Fibroblast of lung (primary cell): Measurements from ENCODE around the gene CRYBB1. TPM values are rescaled to one million over a fixed set of nuclear protein-coding genes. Genes with fewer than 3 reads are reported as not detected.

Source experiments
- DNase-seq, 2 donors: peaks; one replicate each; pipeline versions ENCODE4 v3.0.0 to v3.0.0-alpha.2; 2010; ENCODE audit warnings: low read depth in 2 of 2
- H2AFZ ChIP-seq: 2 replicates; pipeline ENCODE4 v1.5.1; 2012; ENCODE audit warnings: low read length, control low read depth, inconsistent platforms
- H3K27ac ChIP-seq: 2 replicates; pipeline ENCODE4 v1.5.1; 2011; ENCODE audit warnings: low read length, control low read depth; ENCODE audit not compliant: insufficient read depth
- H3K27me3 ChIP-seq: 2 replicates; pipeline ENCODE4 v1.5.1; 2011; ENCODE audit warnings: mild to moderate bottlenecking, low read length; ENCODE audit not compliant: control insufficient read depth, insufficient read depth
- H3K36me3 ChIP-seq: 2 replicates; pipeline ENCODE4 v1.5.1; 2011; ENCODE audit warnings: low read length; ENCODE audit not compliant: control insufficient read depth, insufficient read depth
- H3K4me1 ChIP-seq: 2 replicates; pipeline ENCODE4 v1.5.1; 2011; ENCODE audit warnings: low read length; ENCODE audit not compliant: control insufficient read depth, insufficient read depth; ENCODE audit errors: extremely low read depth
- H3K4me2 ChIP-seq: 2 replicates; pipeline ENCODE4 v1.5.1; 2011; ENCODE audit warnings: low read length, control low read depth; ENCODE audit not compliant: insufficient read depth; ENCODE audit errors: extremely low read depth
- H3K4me3 ChIP-seq, 4 experiments: fragments of 200-600 bp in 1 of 4; sonication (generic) in 1 of 4; replicated peaks in 1 of 4; 2 replicates each; pipeline ENCODE4 v1.5.1; 2011 to 2016; ENCODE audit warnings: low read length in 4 of 4, low read depth in 3 of 4, mild to moderate bottlenecking in 3 of 4, control low read depth in 2 of 4, inconsistent platforms in 1 of 4, mixed read lengths in 1 of 4; ENCODE audit not compliant: insufficient read depth in 1 of 4; ENCODE audit errors: control extremely low read depth in 1 of 4
- H3K79me2 ChIP-seq: 2 replicates; pipeline ENCODE4 v1.5.1; 2012; ENCODE audit warnings: mild to moderate bottlenecking, low read length, inconsistent platforms; ENCODE audit not compliant: control insufficient read depth, insufficient read depth
- H3K9ac ChIP-seq: 2 replicates; pipeline ENCODE4 v1.5.1; 2011; ENCODE audit warnings: mild to moderate bottlenecking, low read length, control low read depth; ENCODE audit not compliant: insufficient read depth
- H3K9me3 ChIP-seq: 2 replicates; pipeline ENCODE4 v1.5.1; 2012; ENCODE audit warnings: low read depth, low read length; ENCODE audit not compliant: control insufficient read depth, insufficient read depth
- H4K20me1 ChIP-seq: 2 replicates; pipeline ENCODE4 v1.5.1; 2011; ENCODE audit warnings: low read length; ENCODE audit not compliant: control insufficient read depth, insufficient read depth; ENCODE audit errors: extremely low read depth
- CTCF ChIP-seq, 2 donors: IDR thresholded peaks in 1 of 2; conservative IDR thresholded peaks in 1 of 2; 1 replicate in 1 of 2; 2 replicates in 1 of 2; pipeline ENCODE4 v1.5.1; 2011 to 2012; ENCODE audit warnings: low read length in 2 of 2, control low read depth in 1 of 2, inconsistent platforms in 1 of 2, low read depth in 1 of 2, mild to moderate bottlenecking in 1 of 2
- EZH2 ChIP-seq: IDR thresholded peaks from 2 replicates; pipeline ENCODE4 v1.5.1; 2012; ENCODE audit warnings: low read length, control low read depth, mild to moderate bottlenecking; ENCODE audit errors: missing control alignments
- polyA plus RNA-seq, 2 donors: library from polyadenylated mRNA; depleted of rRNA in 1 of 2; stranded (reverse) in 1 of 2; unstranded in 1 of 2; fragments of >200 nt; gene quantifications; 2 replicates each; pipeline ENCODE4 v1.2.1, GENCODE V29; 2011 to 2012; ENCODE audit warnings: missing spikeins in 1 of 2
- total RNA-seq: library from RNA; depleted of rRNA; stranded (reverse); fragments of >200 nt; gene quantifications from 2 replicates; pipeline ENCODE4 v1.2.1, GENCODE V29; 2014

The CRYBB1 gene
- total and polyA plus RNA-seq, 2 donors (not counting 1 experiment from before 2014, with no cell fraction given): not detected

GRCh38 chr22:26616650-26617049 is 1.2 kb downstream of the CRYBB1 start:
- Histone ChIP-seq H4K20me1 (no peaks in the 10 kb centered on the region), H3K4me2 (no peak overlapping the region), H3K9me3 (no peaks in the 10 kb centered on the region), H3K36me3 (no peaks in the 10 kb centered on the region), H3K4me3 (no peak overlapping the region), H3K27ac (no peak overlapping the region), H2AFZ (no peak overlapping the region), H3K4me1 (peaks cover 5% of the 10 kb centered on the region), H3K9ac (no peak overlapping the region), H3K27me3 (peaks cover 3% of the 10 kb centered on the region), H3K79me2 (no peaks in the 10 kb centered on the region)
- no peak for DNase-seq
- TF ChIP-seq EZH2 (no peak), CTCF (conservative IDR thresholded peaks at IDR 0.05 in 1 of 2, IDR thresholded peaks at IDR 0.05 in 1 of 2; ENCODE audit: low read depth in 1 of 2, low read length in 2 of 2) (no peak)

GRCh38 chr22:26615830-26616435 is 1.9 kb downstream of the CRYBB1 start:
- Histone ChIP-seq H3K4me1 (peaks cover 5% of the 10 kb centered on the region), H3K4me3 (no peak overlapping the region), H2AFZ (no peak overlapping the region), H3K27ac (no peak overlapping the region), H3K9ac (no peak overlapping the region), H3K36me3 (no peaks in the 10 kb centered on the region), H3K27me3 (no peaks in the 10 kb centered on the region), H3K4me2 (no peak overlapping the region), H3K79me2 (no peaks in the 10 kb centered on the region), H4K20me1 (no peaks in the 10 kb centered on the region), H3K9me3 (no peaks in the 10 kb centered on the region)
- TF ChIP-seq EZH2 (no peak), CTCF (conservative IDR thresholded peaks at IDR 0.05 in 1 of 2, IDR thresholded peaks at IDR 0.05 in 1 of 2; ENCODE audit: low read depth in 1 of 2, low read length in 2 of 2) (no peak)
- DNase-seq: no peak

GRCh38 chr22:26615149-26615548 is 2.7 kb downstream of the CRYBB1 start:
- Histone ChIP-seq H2AFZ (no peak overlapping the region), H3K9me3 (no peaks in the 10 kb centered on the region), H3K4me1 (peaks cover 12% of the 10 kb centered on the region), H3K9ac (no peak overlapping the region), H3K36me3 (no peaks in the 10 kb centered on the region), H3K4me3 (no peak overlapping the region), H3K79me2 (no peaks in the 10 kb centered on the region), H3K27ac (no peak overlapping the region), H3K27me3 (no peaks in the 10 kb centered on the region), H3K4me2 (no peak overlapping the region), H4K20me1 (no peaks in the 10 kb centered on the region)
- TF ChIP-seq CTCF (conservative IDR thresholded peaks at IDR 0.05 in 1 of 2, IDR thresholded peaks at IDR 0.05 in 1 of 2; ENCODE audit: low read depth in 1 of 2, low read length in 2 of 2): no peak
- no peak for TF ChIP-seq EZH2
- DNase-seq: no peak
